ENCODE measurements around the gene TMSB4X.
A peak's percentile ranks its signal among the peaks of the same experiment; 100 is the strongest.
"Not testable (repeated sequence)": the region's sequence is repeated elsewhere in the genome, so short reads cannot be mapped to it uniquely, and the experiment has no call there.

Gene TMSB4X

GRCh38 chrX:12974796-12975669 lies at the start of gene TMSB4X:
TMSB4X (plus strand) TSS chrX:12975110.
- DNase-seq (ENCODE audit: low read depth) = peak; percentile 47
- H3K4me3 ChIP-seq (ENCODE audit: low read depth, low read length) = peak within 1 kb of the TSS; percentile 72

GRCh38 chrX:12929701-12930100 lies 45.2 kb upstream of the TMSB4X start:
- no peak for DNase-seq (ENCODE audit: low read depth)
- no peak overlapping the region for H3K4me3 ChIP-seq (ENCODE audit: low read depth, low read length)

- H3K4me3 ChIP-seq (ENCODE audit: low read depth, low read length) = no peak overlapping the region
- DNase-seq (ENCODE audit: low read depth) = no peak
Observed at GRCh38 chrX:12930150-12930549, 44.8 kb upstream of the TMSB4X start.

- no peak overlapping the region for H3K4me3 ChIP-seq (ENCODE audit: low read depth, low read length)
- DNase-seq (ENCODE audit: low read depth) = no peak
Observed at GRCh38 chrX:12932244-12932643, 42.7 kb upstream of the TMSB4X start.

GRCh38 chrX:12934850-12935249 lies 40.1 kb upstream of the TMSB4X start:
- H3K4me3 ChIP-seq (ENCODE audit: low read depth, low read length) = no peak overlapping the region

GRCh38 chrX:12936947-12937346 lies 38.0 kb upstream of the TMSB4X start:
- DNase-seq (ENCODE audit: low read depth) = no peak

More at GRCh38 chrX:12934850-12935249, 40.1 kb upstream of the TMSB4X start:
- no peak for DNase-seq (ENCODE audit: low read depth)

GRCh38 chrX:12940471-12940870 lies 34.4 kb upstream of the TMSB4X start:
- not testable (repeated sequence) for DNase-seq (ENCODE audit: low read depth); H3K4me3 ChIP-seq (ENCODE audit: low read depth, low read length)

More at GRCh38 chrX:12936947-12937346, 38.0 kb upstream of the TMSB4X start:
- H3K4me3 ChIP-seq (ENCODE audit: low read depth, low read length) = no peak overlapping the region

GRCh38 chrX:12943592-12943991 lies 31.3 kb upstream of the TMSB4X start:
- DNase-seq (ENCODE audit: low read depth); H3K4me3 ChIP-seq (ENCODE audit: low read depth, low read length): not testable (repeated sequence)

- DNase-seq (ENCODE audit: low read depth); H3K4me3 ChIP-seq (ENCODE audit: low read depth, low read length): not testable (repeated sequence)
Observed at GRCh38 chrX:12944452-12944851, 30.5 kb upstream of the TMSB4X start.

- H3K4me3 ChIP-seq (ENCODE audit: low read depth, low read length) = no peak overlapping the region
- DNase-seq (ENCODE audit: low read depth) = no peak
Observed at GRCh38 chrX:12945494-12945893, 29.4 kb upstream of the TMSB4X start.

- no peak for DNase-seq (ENCODE audit: low read depth)
- H3K4me3 ChIP-seq (ENCODE audit: low read depth, low read length) = no peak overlapping the region
Observed at GRCh38 chrX:12946406-12946805, 28.5 kb upstream of the TMSB4X start.

GRCh38 chrX:12946838-12947544 lies 27.9 kb upstream of the TMSB4X start:
- peak; percentile 48 for DNase-seq (ENCODE audit: low read depth)
- H3K4me3 ChIP-seq (ENCODE audit: low read depth, low read length) = no peak overlapping the region

- H3K4me3 ChIP-seq (ENCODE audit: low read depth, low read length) = no peak overlapping the region
- DNase-seq (ENCODE audit: low read depth) = no peak
Observed at GRCh38 chrX:12947545-12948235, 27.2 kb upstream of the TMSB4X start.

GRCh38 chrX:12948495-12948894 lies 26.4 kb upstream of the TMSB4X start:
- no peak overlapping the region for H3K4me3 ChIP-seq (ENCODE audit: low read depth, low read length)
- DNase-seq (ENCODE audit: low read depth) = no peak

- H3K4me3 ChIP-seq (ENCODE audit: low read depth, low read length) = no peak overlapping the region
- DNase-seq (ENCODE audit: low read depth) = peak; percentile 51
Observed at GRCh38 chrX:12949205-12949926, 25.5 kb upstream of the TMSB4X start.

- no peak overlapping the region for H3K4me3 ChIP-seq (ENCODE audit: low read depth, low read length)
- DNase-seq (ENCODE audit: low read depth) = peak; percentile 82
Observed at GRCh38 chrX:12949927-12950656, 24.8 kb upstream of the TMSB4X start.

- H3K4me3 ChIP-seq (ENCODE audit: low read depth, low read length) = no peak overlapping the region
- DNase-seq (ENCODE audit: low read depth) = no peak
Observed at GRCh38 chrX:12950851-12951594, 23.9 kb upstream of the TMSB4X start.

GRCh38 chrX:12951595-12951975 lies 23.3 kb upstream of the TMSB4X start:
- no peak for DNase-seq (ENCODE audit: low read depth)

More at GRCh38 chrX:12951595-12951975, 23.3 kb upstream of the TMSB4X start:
- H3K4me3 ChIP-seq (ENCODE audit: low read depth, low read length) = no peak overlapping the region
